ENCODE measurements around the gene ARHGEF28.

Gene ARHGEF28

GRCh38 chr5:73815631-73816030 lies 189.6 kb downstream of the ARHGEF28 start:
- no peak for DNase-seq (ENCODE audit: low read depth)

GRCh38 chr5:73816656-73817420 lies 190.8 kb downstream of the ARHGEF28 start:
- peak; percentile 51 for DNase-seq (ENCODE audit: low read depth)

- peak; percentile 8 for DNase-seq (ENCODE audit: low read depth)
Observed at GRCh38 chr5:73818357-73818756, 192.4 kb downstream of the ARHGEF28 start.

GRCh38 chr5:73820326-73820725 lies 194.3 kb downstream of the ARHGEF28 start:
- DNase-seq (ENCODE audit: low read depth): no peak

- no peak for DNase-seq (ENCODE audit: low read depth)
Observed at GRCh38 chr5:73821003-73821402, 195.0 kb downstream of the ARHGEF28 start.

GRCh38 chr5:73822278-73822988 lies 196.4 kb downstream of the ARHGEF28 start:
- no peak for DNase-seq (ENCODE audit: low read depth)

GRCh38 chr5:73822989-73823339 lies 197.0 kb downstream of the ARHGEF28 start:
- no peak for DNase-seq (ENCODE audit: low read depth)

- DNase-seq (ENCODE audit: low read depth): no peak
Observed at GRCh38 chr5:73823508-73823925, 197.5 kb downstream of the ARHGEF28 start.

- no peak for DNase-seq (ENCODE audit: low read depth)
Observed at GRCh38 chr5:73825199-73825598, 199.2 kb downstream of the ARHGEF28 start.

GRCh38 chr5:73825736-73826135 lies 199.7 kb downstream of the ARHGEF28 start:
- no peak for DNase-seq (ENCODE audit: low read depth)

- peak; percentile 74 for DNase-seq (ENCODE audit: low read depth)
Observed at GRCh38 chr5:73826301-73827105, 200.5 kb downstream of the ARHGEF28 start.

- no peak for DNase-seq (ENCODE audit: low read depth)
Observed at GRCh38 chr5:73827106-73827450, 201.1 kb downstream of the ARHGEF28 start.

- no peak for DNase-seq (ENCODE audit: low read depth)
Observed at GRCh38 chr5:73828465-73828864, 202.5 kb downstream of the ARHGEF28 start.

- DNase-seq (ENCODE audit: low read depth): no peak
Observed at GRCh38 chr5:73830646-73831045, 204.7 kb downstream of the ARHGEF28 start.

GRCh38 chr5:73831066-73831465 lies 205.1 kb downstream of the ARHGEF28 start:
- DNase-seq (ENCODE audit: low read depth): no peak

- no peak for DNase-seq (ENCODE audit: low read depth)
Observed at GRCh38 chr5:73834693-73835092, 208.7 kb downstream of the ARHGEF28 start.

- no peak for DNase-seq (ENCODE audit: low read depth)
Observed at GRCh38 chr5:73835726-73836125, 209.7 kb downstream of the ARHGEF28 start.

- no peak for DNase-seq (ENCODE audit: low read depth)
Observed at GRCh38 chr5:73836607-73837006, 210.6 kb downstream of the ARHGEF28 start.

- no peak for DNase-seq (ENCODE audit: low read depth)
Observed at GRCh38 chr5:73838901-73839300, 212.9 kb downstream of the ARHGEF28 start.

- DNase-seq (ENCODE audit: low read depth): no peak
Observed at GRCh38 chr5:73841641-73842040, 215.6 kb downstream of the ARHGEF28 start.

GRCh38 chr5:73844165-73844564 lies 218.2 kb downstream of the ARHGEF28 start:
- DNase-seq (ENCODE audit: low read depth): no peak

GRCh38 chr5:73851471-73852181 lies 225.6 kb downstream of the ARHGEF28 start:
- DNase-seq (ENCODE audit: low read depth): no peak
